GM21619 (cell line): ENCODE results near the gene LMTK3.
"Not testable (repeated sequence)": the region's sequence is repeated elsewhere in the genome, so short reads cannot be mapped to it uniquely, and the experiment has no call there.

Experiments
- ATAC-seq: cut with Tn5 transposase; IDR thresholded peaks from one replicate; pipeline ENCODE4 v1.9.1; 2021; ENCODE audit not compliant: unreplicated experiment

The LMTK3 gene

GRCh38 chr19:48539503-48540096, 28.0 kb upstream of the LMTK3 start:
- ATAC-seq, result no peak

DNA sequence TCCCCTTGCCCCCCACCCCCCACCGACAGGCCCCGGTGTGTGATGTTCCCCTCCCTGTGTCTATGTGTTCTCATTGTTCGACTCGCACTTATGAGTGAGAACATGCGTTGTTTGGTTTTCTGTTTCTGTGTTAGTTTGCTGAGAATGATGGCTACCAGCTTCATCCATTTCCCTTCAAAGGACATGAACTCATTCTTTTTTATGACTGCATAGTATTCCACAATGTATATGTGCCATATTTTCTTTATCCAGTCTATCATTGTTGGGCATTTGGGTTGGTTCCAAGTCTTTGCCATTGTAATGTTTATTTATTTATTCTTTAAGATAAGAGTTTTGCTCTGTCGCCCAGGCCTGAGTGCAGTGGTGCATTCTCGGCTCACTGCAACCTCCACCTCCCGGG, 26.4 kb upstream of the LMTK3 start:
- ATAC-seq, result not testable (repeated sequence)

DNA sequence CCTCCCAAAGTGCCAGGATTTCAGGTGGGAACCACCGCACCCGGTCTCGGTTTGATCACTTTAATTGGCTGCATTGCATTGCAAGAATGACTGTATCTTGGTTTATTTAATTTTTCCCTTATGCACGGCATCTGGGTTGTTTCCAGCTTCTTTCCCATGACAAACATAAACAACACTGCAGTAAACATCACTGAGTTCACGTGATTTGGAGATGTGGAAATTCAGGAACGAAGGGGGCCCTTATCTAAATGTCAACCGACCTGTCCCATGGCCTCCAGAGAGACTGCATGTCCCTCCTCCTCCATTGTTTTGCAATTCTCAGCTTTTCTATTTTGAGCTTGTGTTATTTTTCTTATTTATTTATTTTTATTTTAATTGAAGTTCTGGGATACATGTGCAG, 25.9 kb upstream of the LMTK3 start:
- ATAC-seq, result no peak

DNA sequence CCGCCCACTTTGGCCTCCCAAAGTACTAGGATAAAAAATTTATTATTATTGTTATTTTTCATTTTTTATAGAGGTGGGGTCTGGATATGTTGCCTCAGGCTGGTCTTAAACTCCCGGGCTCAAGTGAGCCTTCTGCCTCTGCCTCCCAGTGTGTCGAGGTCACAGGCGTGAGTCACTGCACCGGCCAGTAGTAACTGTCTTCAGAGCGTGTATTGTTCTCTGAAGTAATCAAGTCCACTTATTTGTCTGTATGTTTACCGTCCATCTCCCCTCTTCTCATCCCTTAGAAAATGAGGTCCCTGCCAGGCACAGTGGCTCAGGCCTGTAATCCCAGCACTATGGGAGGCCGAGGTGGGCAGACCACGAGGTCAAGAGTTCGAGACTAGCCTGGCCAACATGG, 22.1 kb upstream of the LMTK3 start:
- ATAC-seq, result no peak

GRCh38 chr19:48530770-48531169, 19.1 kb upstream of the LMTK3 start:
- ATAC-seq, result no peak

DNA sequence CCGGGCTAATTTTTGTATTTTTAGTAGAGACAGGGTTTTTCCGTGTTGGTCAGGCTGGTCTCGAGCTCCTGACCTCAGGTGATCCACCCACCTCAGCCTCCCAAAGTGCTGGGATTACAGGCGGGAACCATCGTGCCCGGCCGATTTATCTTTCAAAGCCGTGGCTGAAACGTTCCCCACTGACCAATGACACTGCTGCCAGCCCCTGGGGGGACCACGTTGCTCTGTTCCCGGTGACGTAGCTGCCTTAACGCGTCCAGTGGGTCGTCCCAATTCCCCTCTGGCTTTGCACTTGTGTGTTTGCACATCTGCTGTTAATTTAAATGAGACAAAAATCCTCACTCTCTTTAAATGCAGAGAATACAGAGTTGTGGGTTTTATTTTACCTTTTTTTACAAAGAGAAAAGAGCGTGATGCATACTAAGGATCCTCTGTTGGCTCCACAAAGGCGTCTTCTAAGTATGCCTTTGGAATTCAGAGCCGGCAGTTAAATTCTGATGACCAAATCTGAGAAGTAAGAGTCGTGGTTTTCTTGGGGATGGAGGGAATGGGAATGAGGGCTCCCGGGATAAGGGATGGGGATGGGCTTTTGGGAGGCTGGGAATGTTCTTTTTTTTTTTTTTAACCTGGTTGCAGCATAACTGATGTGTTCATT, 18.6 kb upstream of the LMTK3 start:
- no peak for ATAC-seq

DNA sequence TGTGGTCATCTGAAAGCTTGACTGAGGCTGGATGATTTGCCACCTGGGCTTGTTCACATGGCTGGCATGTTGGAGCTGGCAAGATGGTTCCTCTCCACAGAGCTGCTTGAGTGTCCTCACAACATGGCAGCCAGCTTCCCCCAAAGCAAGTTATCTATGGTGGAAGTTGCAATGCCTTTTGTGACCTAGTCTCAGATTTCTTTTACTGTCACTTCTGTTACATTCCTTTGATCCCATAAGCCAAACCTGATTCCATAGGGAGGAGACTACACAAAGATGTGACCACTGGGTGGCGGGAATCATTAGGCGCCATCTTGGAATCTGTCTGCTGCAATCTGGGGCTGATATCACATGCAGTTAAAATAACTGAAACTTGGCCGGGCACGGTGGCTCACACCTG, 17.5 kb upstream of the LMTK3 start:
- ATAC-seq, result no peak

GRCh38 chr19:48524732-48525131, 13.1 kb upstream of the LMTK3 start:
- no peak for ATAC-seq

GRCh38 chr19:48524221-48524620, 12.6 kb upstream of the LMTK3 start:
- no peak for ATAC-seq

DNA sequence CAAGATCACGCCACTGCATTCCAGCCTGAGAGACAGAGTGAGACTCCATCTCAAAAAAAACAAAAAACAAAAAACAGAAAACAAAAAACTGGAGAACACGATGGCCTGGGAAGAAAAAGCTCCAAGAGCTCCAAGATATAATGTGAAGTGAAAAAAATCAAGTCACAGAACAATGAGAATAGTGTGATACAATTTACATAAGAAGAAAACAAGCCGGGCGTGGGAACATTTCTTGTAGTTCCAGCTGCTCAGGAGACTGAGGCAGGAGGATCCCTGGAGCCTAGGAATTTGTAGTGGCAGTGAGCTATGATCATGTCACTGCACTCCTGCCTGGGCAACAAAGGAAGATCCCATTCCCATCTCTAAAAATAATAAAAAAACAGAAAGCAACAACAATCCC, 8.5 kb upstream of the LMTK3 start:
- no peak for ATAC-seq

DNA sequence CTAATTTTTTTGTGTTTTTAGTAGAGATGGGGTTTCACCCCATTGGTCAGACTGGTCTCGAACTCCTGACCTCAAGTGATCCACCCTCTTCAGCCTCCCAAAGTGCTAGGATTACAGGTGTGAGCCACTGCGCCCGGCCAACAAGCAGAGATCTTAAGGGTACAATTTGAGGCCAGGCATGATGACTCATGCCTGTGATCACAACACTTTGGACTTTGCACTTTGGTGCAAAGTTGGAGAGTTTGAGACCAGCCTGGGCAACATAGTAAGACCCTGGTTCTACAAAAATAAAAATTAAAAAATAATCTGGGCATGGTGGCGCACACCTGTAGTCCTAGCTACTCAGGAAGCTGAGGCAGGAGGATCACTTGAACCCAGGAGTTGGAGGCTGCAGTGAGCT, 7.8 kb upstream of the LMTK3 start:
- ATAC-seq, result not testable (repeated sequence)

GRCh38 chr19:48518207-48518606, 6.6 kb upstream of the LMTK3 start:
- ATAC-seq, result no peak

- no peak for ATAC-seq
These were observed 4.9 kb upstream of the LMTK3 start for GRCh38 chr19:48516536-48516935.

DNA sequence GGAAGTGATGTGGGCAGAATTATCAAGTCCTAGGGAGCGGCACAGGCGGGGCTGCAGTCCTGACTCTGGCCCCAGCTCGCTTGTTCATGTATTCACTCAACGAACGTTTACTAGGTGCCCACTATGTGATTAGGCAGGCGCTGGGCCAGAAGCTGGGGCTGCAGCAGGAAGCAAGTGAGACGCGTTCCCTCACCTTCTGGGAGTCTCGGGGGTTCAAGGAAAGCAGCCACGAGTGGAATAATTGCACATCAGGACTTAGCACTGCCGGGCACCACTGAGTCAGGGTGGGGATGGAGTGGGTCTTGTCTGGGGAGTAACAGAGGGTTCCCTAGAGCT, 2.5 kb upstream of the LMTK3 start:
- ATAC-seq, result no peak

- ATAC-seq, result peak; percentile 58
These were observed 1.9 kb upstream of the LMTK3 start for GRCh38 chr19:48513289-48514122.

GRCh38 chr19:48512504-48513288, 1.1 kb upstream of the LMTK3 start:
- no peak for ATAC-seq

GRCh38 chr19:48511321-48511731, 309 bp downstream of the LMTK3 start:
- no peak for ATAC-seq

- ATAC-seq, result no peak
These were observed 990 bp downstream of the LMTK3 start for GRCh38 chr19:48510421-48511268.

GRCh38 chr19:48509467-48510194, 2.0 kb downstream of the LMTK3 start:
- ATAC-seq, result no peak
